ENCODE results near the gene GBF1.

Gene GBF1

GRCh38 chr10:102284531-102284930 lies 39.2 kb downstream of the GBF1 start:
- no peak overlapping the region for H3K4me3 ChIP-seq (ENCODE audit: low read depth, low read length)
- no peaks in the 10 kb centered on the region for H3K27me3 ChIP-seq (replicated peaks)
- no peak for DNase-seq
- H3K36me3 ChIP-seq (replicated peaks) = no peaks in the 10 kb centered on the region
- H3K27ac ChIP-seq = no peak overlapping the region
- in situ Hi-C loops (cut with HindIII; ENCODE audit: low pct_ligation_motif_present, low sequenced_read_pairs) = no loop called here
- TF ChIP-seq CTCF (IDR thresholded peaks at IDR 0.05; ENCODE audit: low read depth, low read length, missing control alignments) = no peak

GRCh38 chr10:102285133-102285532 lies 39.8 kb downstream of the GBF1 start:
- Histone ChIP-seq H3K27me3 (replicated peaks) (no peaks in the 10 kb centered on the region), H3K4me3 (ENCODE audit: low read depth, low read length) (no peak overlapping the region), H3K36me3 (replicated peaks) (no peaks in the 10 kb centered on the region), H3K27ac (no peak overlapping the region)
- DNase-seq = no peak
- TF ChIP-seq CTCF (IDR thresholded peaks at IDR 0.05; ENCODE audit: low read depth, low read length, missing control alignments) = no peak
- in situ Hi-C loops (cut with HindIII; ENCODE audit: low pct_ligation_motif_present, low sequenced_read_pairs) = no loop called here

GRCh38 chr10:102286216-102286615 lies 40.9 kb downstream of the GBF1 start:
- no peaks in the 10 kb centered on the region for H3K36me3 ChIP-seq (replicated peaks)
- no peak for TF ChIP-seq CTCF (IDR thresholded peaks at IDR 0.05; ENCODE audit: low read depth, low read length, missing control alignments)
- no peak overlapping the region for H3K27ac ChIP-seq
- no peak for DNase-seq
- in situ Hi-C loops (cut with HindIII; ENCODE audit: low pct_ligation_motif_present, low sequenced_read_pairs) = no loop called here
- no peak overlapping the region for H3K4me3 ChIP-seq (ENCODE audit: low read depth, low read length)
- H3K27me3 ChIP-seq (replicated peaks) = no peaks in the 10 kb centered on the region

GRCh38 chr10:102287538-102287937 lies 42.2 kb downstream of the GBF1 start:
- Histone ChIP-seq H3K4me3 (ENCODE audit: low read depth, low read length) (no peak overlapping the region), H3K27ac (no peak overlapping the region), H3K27me3 (replicated peaks) (no peaks in the 10 kb centered on the region), H3K36me3 (replicated peaks) (no peaks in the 10 kb centered on the region)
- no peak for TF ChIP-seq CTCF (IDR thresholded peaks at IDR 0.05; ENCODE audit: low read depth, low read length, missing control alignments)
- no peak for DNase-seq
- in situ Hi-C loops (cut with HindIII; ENCODE audit: low pct_ligation_motif_present, low sequenced_read_pairs) = no loop called here

- TF ChIP-seq CTCF (IDR thresholded peaks at IDR 0.05; ENCODE audit: low read depth, low read length, missing control alignments) = no peak
- no peak for DNase-seq
- Histone ChIP-seq H3K27ac (no peak overlapping the region), H3K36me3 (replicated peaks) (no peaks in the 10 kb centered on the region), H3K4me3 (ENCODE audit: low read depth, low read length) (no peak overlapping the region), H3K27me3 (replicated peaks) (no peaks in the 10 kb centered on the region)
- in situ Hi-C loops (cut with HindIII; ENCODE audit: low pct_ligation_motif_present, low sequenced_read_pairs) = no loop called here
Measured at GRCh38 chr10:102287991-102288390, 42.7 kb downstream of the GBF1 start.

GRCh38 chr10:102289356-102289755 lies 44.0 kb downstream of the GBF1 start:
- H3K27ac ChIP-seq = no peak overlapping the region
- no peak for TF ChIP-seq CTCF (IDR thresholded peaks at IDR 0.05; ENCODE audit: low read depth, low read length, missing control alignments)
- in situ Hi-C loops (cut with HindIII; ENCODE audit: low pct_ligation_motif_present, low sequenced_read_pairs) = no loop called here
- H3K36me3 ChIP-seq (replicated peaks) = no peaks in the 10 kb centered on the region
- no peak overlapping the region for H3K4me3 ChIP-seq (ENCODE audit: low read depth, low read length)
- no peaks in the 10 kb centered on the region for H3K27me3 ChIP-seq (replicated peaks)
- no peak for DNase-seq
